NCI-H1092 (cell line): ENCODE data around the gene ERCC1.
"Not testable (repeated sequence)": the region's sequence is repeated elsewhere in the genome, so short reads cannot be mapped to it uniquely, and the experiment has no call there.

ENCODE experiments used
- DNase-seq: peaks from one replicate; lab custom pipeline; 2025; lab: John Stamatoyannopoulos, UW

ERCC1 gene

GRCh38 chr19:45455707-45456499 is 32.2 kb upstream of the ERCC1 start:
- no peak for DNase-seq

GRCh38 chr19:45451850-45452387 is 28.2 kb upstream of the ERCC1 start:
- no peak for DNase-seq

GRCh38 chr19:45451131-45451849 is 27.6 kb upstream of the ERCC1 start:
- DNase-seq = no peak

- no peak for DNase-seq
Measured at GRCh38 chr19:45450012-45450333, 26.3 kb upstream of the ERCC1 start.

- no peak for DNase-seq
Measured at GRCh38 chr19:45448887-45449299, 25.2 kb upstream of the ERCC1 start.

GRCh38 chr19:45448425-45448756 is 24.7 kb upstream of the ERCC1 start:
- DNase-seq = no peak

GRCh38 chr19:45446944-45447343 is 23.2 kb upstream of the ERCC1 start:
- no peak for DNase-seq

- DNase-seq = no peak
Measured at GRCh38 chr19:45446295-45446694, 22.6 kb upstream of the ERCC1 start.

GRCh38 chr19:45445139-45445538 is 21.4 kb upstream of the ERCC1 start:
- no peak for DNase-seq

- no peak for DNase-seq
Measured at GRCh38 chr19:45444318-45445041, 20.8 kb upstream of the ERCC1 start.

GRCh38 chr19:45443462-45444317 is 20.0 kb upstream of the ERCC1 start:
- no peak for DNase-seq

- DNase-seq = no peak
Measured at GRCh38 chr19:45442778-45443461, 19.2 kb upstream of the ERCC1 start.

GRCh38 chr19:45442408-45442777 is 18.7 kb upstream of the ERCC1 start:
- DNase-seq = no peak

- DNase-seq = no peak
Measured at GRCh38 chr19:45440873-45441654, 17.3 kb upstream of the ERCC1 start.

- no peak for DNase-seq
Measured at GRCh38 chr19:45440259-45440638, 16.5 kb upstream of the ERCC1 start.

- no peak for DNase-seq
Measured at GRCh38 chr19:45439569-45440258, 16.0 kb upstream of the ERCC1 start.

- no peak for DNase-seq
Measured at GRCh38 chr19:45439190-45439568, 15.5 kb upstream of the ERCC1 start.

- DNase-seq = no peak
Measured at GRCh38 chr19:45437328-45437727, 13.6 kb upstream of the ERCC1 start.

- DNase-seq = not testable (repeated sequence)
Measured at GRCh38 chr19:45432543-45432942, 8.8 kb upstream of the ERCC1 start.

GRCh38 chr19:45431008-45431407 is 7.3 kb upstream of the ERCC1 start:
- DNase-seq = not testable (repeated sequence)
